ENCODE results near the gene INTS1. TPM values are rescaled to one million over a fixed set of nuclear protein-coding genes. Genes with fewer than 3 reads are reported as not detected.

INTS1 gene
- total and polyA plus RNA-seq, 4 donors, result 31.2 to 121 (median 46.0) TPM

DNA sequence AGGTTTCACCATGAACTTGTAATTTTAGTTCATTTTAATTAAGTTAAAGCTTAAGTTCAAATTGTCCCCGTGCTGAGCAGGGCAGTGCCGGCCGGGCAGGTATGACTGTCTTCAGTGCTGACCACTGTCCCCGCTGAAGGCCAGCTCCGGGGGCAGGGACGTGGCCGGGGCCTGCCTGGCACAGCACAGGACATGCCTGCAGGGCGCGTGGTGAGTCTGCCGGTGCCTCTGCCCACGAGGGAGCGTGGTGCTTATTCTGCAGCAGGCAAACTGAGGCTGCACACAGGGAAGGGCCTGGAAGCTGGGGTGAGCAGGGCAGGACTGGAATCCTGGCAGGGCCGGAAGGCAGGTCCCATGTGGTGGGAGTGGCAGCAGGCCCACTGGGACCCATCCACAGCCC lies 54.7 kb downstream of the INTS1 start:
- H3K4me3 ChIP-seq, result no peak overlapping the region
- H3K9ac ChIP-seq (ENCODE audit: insufficient read depth in 1 of 2, low read length in 2 of 2), result no peak overlapping the region
- no peak for DNase-seq
- ATAC-seq (ENCODE audit: insufficient read depth, low FRiP score), result no peak
- peaks cover 0 to 5% (median 2%) of the 10 kb centered on the region in 5 donors for H3K4me1 ChIP-seq (ENCODE audit: control insufficient read depth in 5 of 5, insufficient read depth in 5 of 5, low read length in 5 of 5)
- TF ChIP-seq, protein P1, sequence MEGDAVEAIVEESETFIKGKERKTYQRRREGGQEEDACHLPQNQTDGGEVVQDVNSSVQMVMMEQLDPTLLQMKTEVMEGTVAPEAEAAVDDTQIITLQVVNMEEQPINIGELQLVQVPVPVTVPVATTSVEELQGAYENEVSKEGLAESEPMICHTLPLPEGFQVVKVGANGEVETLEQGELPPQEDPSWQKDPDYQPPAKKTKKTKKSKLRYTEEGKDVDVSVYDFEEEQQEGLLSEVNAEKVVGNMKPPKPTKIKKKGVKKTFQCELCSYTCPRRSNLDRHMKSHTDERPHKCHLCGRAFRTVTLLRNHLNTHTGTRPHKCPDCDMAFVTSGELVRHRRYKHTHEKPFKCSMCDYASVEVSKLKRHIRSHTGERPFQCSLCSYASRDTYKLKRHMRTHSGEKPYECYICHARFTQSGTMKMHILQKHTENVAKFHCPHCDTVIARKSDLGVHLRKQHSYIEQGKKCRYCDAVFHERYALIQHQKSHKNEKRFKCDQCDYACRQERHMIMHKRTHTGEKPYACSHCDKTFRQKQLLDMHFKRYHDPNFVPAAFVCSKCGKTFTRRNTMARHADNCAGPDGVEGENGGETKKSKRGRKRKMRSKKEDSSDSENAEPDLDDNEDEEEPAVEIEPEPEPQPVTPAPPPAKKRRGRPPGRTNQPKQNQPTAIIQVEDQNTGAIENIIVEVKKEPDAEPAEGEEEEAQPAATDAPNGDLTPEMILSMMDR (IDR thresholded peaks at IDR 0.05; ENCODE audit: control extremely low read depth, extremely low read depth), result no peak
- H3K27ac ChIP-seq (ENCODE audit: low read depth in 1 of 2, low read length in 1 of 2), result no peak overlapping the region
- 85 to 94% methylated on average over 13 of the region's 13 CpGs for WGBS, 2 donors
- no peaks in the 10 kb centered on the region for H3K27me3 ChIP-seq (ENCODE audit: control insufficient read depth in 3 of 3, insufficient read depth in 3 of 3, low read length in 2 of 3)
- H3K36me3 ChIP-seq (ENCODE audit: control insufficient read depth in 4 of 4, insufficient read depth in 4 of 4, low read length in 4 of 4), result peaks cover 0 to 18% (median 0%) of the 10 kb centered on the region in 4 donors
- H3K9me3 ChIP-seq (ENCODE audit: control insufficient read depth in 4 of 4, insufficient read depth in 3 of 4, low read length in 3 of 4), result no peaks in the 10 kb centered on the region

DNA sequence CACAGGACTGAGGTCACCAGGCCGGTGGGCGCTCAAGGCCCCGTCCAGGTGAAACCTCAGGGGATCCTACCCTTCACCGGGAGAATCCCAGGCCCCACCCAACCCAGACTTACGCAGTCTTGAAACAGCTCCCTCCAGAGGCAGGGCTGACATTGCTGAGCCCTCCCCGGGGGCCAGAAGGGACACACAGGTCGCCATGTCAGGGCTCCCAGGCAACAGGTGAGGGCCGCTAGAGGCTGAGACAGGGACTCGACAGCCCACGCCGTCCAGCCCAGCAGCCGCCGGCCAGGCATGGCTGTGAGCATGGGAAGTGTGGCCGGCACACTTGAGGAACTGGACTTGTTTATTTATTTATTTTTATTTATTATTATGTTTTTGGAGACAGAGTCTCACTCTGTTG lies 55.2 kb downstream of the INTS1 start:
- H3K27me3 ChIP-seq (ENCODE audit: control insufficient read depth in 3 of 3, insufficient read depth in 3 of 3, low read length in 2 of 3), result no peaks in the 10 kb centered on the region
- TF ChIP-seq, protein P1 (IDR thresholded peaks at IDR 0.05; ENCODE audit: control extremely low read depth, extremely low read depth), result no peak
- no peak overlapping the region for H3K9ac ChIP-seq (ENCODE audit: insufficient read depth in 1 of 2, low read length in 2 of 2)
- H3K4me1 ChIP-seq (ENCODE audit: control insufficient read depth in 5 of 5, insufficient read depth in 5 of 5, low read length in 5 of 5), result peaks cover 0 to 1% (median 0%) of the 10 kb centered on the region in 5 donors
- no peak for ATAC-seq (ENCODE audit: insufficient read depth, low FRiP score)
- H3K27ac ChIP-seq (ENCODE audit: low read depth in 1 of 2, low read length in 1 of 2), result no peak overlapping the region
- no peaks in the 10 kb centered on the region for H3K9me3 ChIP-seq (ENCODE audit: control insufficient read depth in 4 of 4, insufficient read depth in 3 of 4, low read length in 3 of 4)
- DNase-seq, result no peak
- no peak overlapping the region for H3K4me3 ChIP-seq
- peaks cover 0 to 18% (median 0%) of the 10 kb centered on the region in 4 donors for H3K36me3 ChIP-seq (ENCODE audit: control insufficient read depth in 4 of 4, insufficient read depth in 4 of 4, low read length in 4 of 4)
- WGBS, 2 donors, result 93 to 95% methylated on average over 14 of the region's 14 CpGs

DNA sequence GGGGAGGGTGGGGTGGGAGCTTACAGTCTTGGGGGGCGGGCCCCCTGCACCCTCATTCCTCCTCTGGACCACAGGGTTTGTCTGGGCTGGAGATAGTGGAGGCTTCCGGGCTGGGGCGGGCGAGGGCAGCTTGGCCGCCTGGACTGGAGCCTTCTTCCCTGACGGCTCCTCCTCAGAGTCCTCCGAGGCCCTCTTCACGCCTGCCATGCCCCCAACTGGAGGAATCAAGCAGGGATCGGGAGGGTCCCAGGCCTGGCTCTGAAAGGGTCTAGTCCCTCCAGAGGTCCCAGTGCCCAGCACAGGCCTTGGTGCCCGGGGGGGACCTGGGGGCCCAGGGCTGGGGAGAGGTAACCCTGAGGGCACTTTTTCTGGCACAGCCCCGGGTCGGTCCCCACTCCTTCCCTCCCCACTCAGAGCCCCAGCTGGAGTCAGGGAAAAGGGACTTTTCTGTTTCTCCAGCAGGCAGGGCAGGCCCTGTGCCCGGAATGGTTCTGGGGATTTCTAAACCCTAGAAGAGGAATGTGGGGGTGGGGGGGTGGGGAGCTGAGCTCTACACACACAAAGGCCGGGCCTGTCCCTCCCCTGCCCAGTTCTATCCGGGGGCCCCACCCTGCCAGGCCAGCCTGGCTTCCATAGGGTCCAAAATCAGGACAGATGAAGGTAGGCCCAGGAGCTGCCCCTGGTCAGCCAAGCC lies 56.5 kb downstream of the INTS1 start:
- TF ChIP-seq, protein P1 (IDR thresholded peaks at IDR 0.05; ENCODE audit: control extremely low read depth, extremely low read depth), result no peak
- Histone ChIP-seq H3K4me1 (ENCODE audit: control insufficient read depth in 5 of 5, insufficient read depth in 5 of 5, low read length in 5 of 5) (peaks cover 0 to 1% (median 0%) of the 10 kb centered on the region in 5 donors), H3K9me3 (ENCODE audit: control insufficient read depth in 4 of 4, insufficient read depth in 3 of 4, low read length in 3 of 4) (no peaks in the 10 kb centered on the region), H3K27ac (ENCODE audit: low read depth in 1 of 2, low read length in 1 of 2) (peak overlapping the region in 1 of 2 donors; percentile 50), H3K36me3 (ENCODE audit: control insufficient read depth in 4 of 4, insufficient read depth in 4 of 4, low read length in 4 of 4) (peaks cover 0 to 18% (median 0%) of the 10 kb centered on the region in 4 donors), H3K4me3 (no peak overlapping the region), H3K9ac (ENCODE audit: insufficient read depth in 1 of 2, low read length in 2 of 2) (no peak overlapping the region), H3K27me3 (ENCODE audit: control insufficient read depth in 3 of 3, insufficient read depth in 3 of 3, low read length in 2 of 3) (no peaks in the 10 kb centered on the region)
- DNase-seq (peak; percentile 67 to 73 (median 71)), ATAC-seq (ENCODE audit: insufficient read depth, low FRiP score) (no peak)
- WGBS, 2 donors, result 66 to 88% methylated on average over 15 of the region's 15 CpGs

Measured in lung (tissue), 12 donors.